G401 (cell line): ENCODE measurements around the gene CAB39L. TPM values are rescaled to one million over a fixed set of nuclear protein-coding genes. Genes with fewer than 3 reads are reported as not detected.

Experiments used
- DNase-seq: peaks from one replicate; pipeline ENCODE4 v3.0.0-alpha.2; 2015; ENCODE audit warnings: low spot score
- in situ Hi-C: cut with HindIII; loops from 2 replicates; pipeline ENCODE4 v1.10.0; 2016; ENCODE audit warnings: low sequenced_read_pairs, mixed read lengths
- total RNA-seq: library from RNA; depleted of rRNA; stranded (reverse); fragments of >200 nt; shearing (Covaris generic); gene quantifications from 2 replicates; pipeline ENCODE4 v1.2.3, GENCODE V29; 2014

The CAB39L gene
- total RNA-seq, 1 experiment from 2014 or later, result 42.4 TPM

GRCh38 chr13:49323344-49323743, 120.5 kb downstream of the CAB39L start:
- no peak for DNase-seq
- in situ Hi-C loops, result no loop called here

GRCh38 chr13:49322702-49323101, 121.2 kb downstream of the CAB39L start:
- no peak for DNase-seq
- in situ Hi-C loops, result no loop called here

- in situ Hi-C loops, result no loop called here
- no peak for DNase-seq
Measured at GRCh38 chr13:49320975-49321374, 122.9 kb downstream of the CAB39L start.

- in situ Hi-C loops, result no loop called here
- DNase-seq, result no peak
Measured at GRCh38 chr13:49319951-49320350, 123.9 kb downstream of the CAB39L start.

- DNase-seq, result no peak
- in situ Hi-C loops, result no loop called here
Measured at GRCh38 chr13:49319551-49319950, 124.3 kb downstream of the CAB39L start.

GRCh38 chr13:49315756-49316482, 127.9 kb downstream of the CAB39L start:
- no peak for DNase-seq
- in situ Hi-C loops, result no loop called here

- no peak for DNase-seq
Measured at GRCh38 chr13:49315036-49315565, 128.8 kb downstream of the CAB39L start.

GRCh38 chr13:49314344-49314882, 129.5 kb downstream of the CAB39L start:
- in situ Hi-C loops, result no loop called here

More at GRCh38 chr13:49315036-49315565, 128.8 kb downstream of the CAB39L start:
- in situ Hi-C loops, result no loop called here

GRCh38 chr13:49311816-49312215, 132.0 kb downstream of the CAB39L start:
- in situ Hi-C loops, result no loop called here
- no peak for DNase-seq

More at GRCh38 chr13:49314344-49314882, 129.5 kb downstream of the CAB39L start:
- no peak for DNase-seq

GRCh38 chr13:49310251-49310650, 133.6 kb downstream of the CAB39L start:
- no peak for DNase-seq
- in situ Hi-C loops, result no loop called here

- no peak for DNase-seq
- in situ Hi-C loops, result no loop called here
Measured at GRCh38 chr13:49308921-49309408, 134.9 kb downstream of the CAB39L start.

- peak; percentile 15 for DNase-seq
- in situ Hi-C loops, result no loop called here
Measured at GRCh38 chr13:49308097-49308875, 135.6 kb downstream of the CAB39L start.

GRCh38 chr13:49307365-49307764, 136.5 kb downstream of the CAB39L start:
- no peak for DNase-seq
- in situ Hi-C loops, result no loop called here

- in situ Hi-C loops, result no loop called here
- no peak for DNase-seq
Measured at GRCh38 chr13:49305792-49306425, 138.0 kb downstream of the CAB39L start.

GRCh38 chr13:49304763-49305700, 138.8 kb downstream of the CAB39L start:
- no peak for DNase-seq
- in situ Hi-C loops, result no loop called here

GRCh38 chr13:49304356-49304755, 139.5 kb downstream of the CAB39L start:
- no peak for DNase-seq
- in situ Hi-C loops, result no loop called here

- in situ Hi-C loops, result no loop called here
- DNase-seq, result no peak
Measured at GRCh38 chr13:49303533-49304252, 140.2 kb downstream of the CAB39L start.

- in situ Hi-C loops, result no loop called here
- no peak for DNase-seq
Measured at GRCh38 chr13:49302817-49303216, 141.0 kb downstream of the CAB39L start.
